H1 (cell line): Measurements from ENCODE around the gene PLCB2.
A peak's percentile ranks its signal among the peaks of the same experiment; 100 is the strongest.

ENCODE experiments used
- CTCF ChIP-seq, 3 experiments: IDR thresholded peaks; 1 replicate in 2 of 3; 2 replicates in 1 of 3; pipeline versions ENCODE4 v1.5.1 to v1.6.1; 2011; ENCODE audit warnings: low read length in 3 of 3, mild to moderate bottlenecking in 3 of 3, inconsistent platforms in 2 of 3, low read depth in 1 of 3, moderate library complexity in 1 of 3; ENCODE audit not compliant: insufficient read depth in 1 of 3; ENCODE audit errors: control extremely low read depth in 1 of 3
- EP300 ChIP-seq, 2 experiments: IDR thresholded peaks; 1 replicate in 1 of 2; 2 replicates in 1 of 2; pipeline ENCODE4 v1.6.1; 2011 to 2012; ENCODE audit warnings: low read depth in 2 of 2, low read length in 2 of 2, mild to moderate bottlenecking in 2 of 2, borderline replicate concordance in 1 of 2, inconsistent platforms in 1 of 2, moderate library complexity in 1 of 2

GRCh38 chr15:40272485-40273056 lies 35.2 kb downstream of the PLCB2 start:
- no peak for TF ChIP-seq EP300 (IDR thresholded peaks at IDR 0.05; ENCODE audit: borderline replicate concordance in 1 of 2, low read depth in 2 of 2, low read length in 2 of 2)
- TF ChIP-seq CTCF (IDR thresholded peaks at IDR 0.05; ENCODE audit: control extremely low read depth in 1 of 3, insufficient read depth in 1 of 3, low read depth in 1 of 3, low read length in 3 of 3), result peak in 1 of 3 experiments; percentile 54; a peak in 2 of 4 replicates
